Endothelial cell of umbilical vein (primary cell): ENCODE data around the gene NELL2. TPM values are rescaled to one million over a fixed set of nuclear protein-coding genes. Genes with fewer than 3 reads are reported as not detected.

ENCODE experiments used
- BruUV-seq: library from RNA; stranded (reverse); fragments of 400-500 nt; replicated peaks from 2 replicates; lab custom pipeline; 2021; lab: Mats Ljungman, UMichigan
- CTCF ChIA-PET: fragments of 300-600, 350-600 bp; sonication (Branson Sonifier 250); formaldehyde crosslinking; loops from one replicate; lab custom pipeline; 2021; ENCODE audit warnings: antibody characterized with exemption, inconsistent platforms; lab: Charles Lee
- POLR2A ChIA-PET: fragments of 300-600, 350-600 bp; sonication (Branson Sonifier 250); formaldehyde crosslinking; loops from one replicate; lab custom pipeline; 2021; ENCODE audit warnings: antibody characterized with exemption, inconsistent platforms; lab: Charles Lee
- DNase-seq: peaks from one replicate; pipeline ENCODE4 v3.0.0-alpha.2; 2011; ENCODE audit warnings: low read depth, low spot score
- FAIRE-seq: peaks from 2 replicates; lab custom pipeline; 2011; peaks lifted over from hg19 to GRCh38; lab: Jason Lieb, UNC
- H2AFZ ChIP-seq: 2 replicates; pipeline ENCODE4 v1.6.0; 2012; ENCODE audit warnings: low read depth, low read length, control low read depth, inconsistent platforms
- H3K27ac ChIP-seq: 2 replicates; pipeline ENCODE4 v1.5.1; 2011; ENCODE audit warnings: low read depth, mild to moderate bottlenecking, control low read depth, low read length, moderate library complexity; ENCODE audit not compliant: insufficient read depth
- H3K27me3 ChIP-seq, 2 experiments: 2 replicates each; pipeline versions ENCODE4 v1.6.0 to v1.6.1; 2011; ENCODE audit warnings: low read length in 2 of 2, mixed read lengths in 1 of 2; ENCODE audit not compliant: control insufficient read depth in 2 of 2, insufficient read depth in 2 of 2
- H3K36me3 ChIP-seq, 2 experiments: 2 replicates in 1 of 2; 3 replicates in 1 of 2; pipeline ENCODE4 v1.5.1; 2011; ENCODE audit warnings: low read length in 2 of 2, mild to moderate bottlenecking in 1 of 2, moderate library complexity in 1 of 2; ENCODE audit not compliant: control insufficient read depth in 2 of 2, insufficient read depth in 2 of 2; ENCODE audit errors: extremely low read depth in 1 of 2
- H3K4me1 ChIP-seq: 3 replicates; pipeline ENCODE4 v1.5.1; 2011; ENCODE audit warnings: mild to moderate bottlenecking, low read length; ENCODE audit not compliant: control insufficient read depth, insufficient read depth; ENCODE audit errors: extremely low read depth
- H3K4me2 ChIP-seq: 2 replicates; pipeline ENCODE4 v1.6.1; 2011; ENCODE audit warnings: low read length, control low read depth, mixed read lengths; ENCODE audit not compliant: insufficient read depth
- H3K4me3 ChIP-seq, 3 experiments: fragments of 200-600 bp in 1 of 3; sonication (generic), shearing (Covaris generic) in 1 of 3; replicated peaks in 1 of 3; 2 replicates each; pipeline ENCODE4 v1.5.1; 2011 to 2016; ENCODE audit warnings: control low read depth in 3 of 3, low read length in 3 of 3, mild to moderate bottlenecking in 2 of 3, inconsistent platforms in 1 of 3, low read depth in 1 of 3, moderate library complexity in 1 of 3; ENCODE audit not compliant: insufficient read depth in 1 of 3
- H3K79me2 ChIP-seq: 2 replicates; pipeline ENCODE4 v1.6.0; 2012; ENCODE audit warnings: low read length, inconsistent platforms; ENCODE audit not compliant: control insufficient read depth, insufficient read depth
- H3K9ac ChIP-seq: replicated peaks from 2 replicates; pipeline ENCODE3; 2011; ENCODE audit warnings: low read length, control low read depth; ENCODE audit not compliant: insufficient read depth; ENCODE audit errors: extremely low read depth
- H3K9me1 ChIP-seq: replicated peaks from 3 replicates; pipeline ENCODE4 v1.6.0; 2011; ENCODE audit warnings: mild to moderate bottlenecking, low read length; ENCODE audit not compliant: control insufficient read depth, insufficient read depth; ENCODE audit errors: extremely low read depth
- H3K9me3 ChIP-seq: replicated peaks from 2 replicates; pipeline ENCODE4 v1.5.1; 2012; ENCODE audit warnings: low read length, inconsistent platforms; ENCODE audit not compliant: control insufficient read depth, insufficient read depth
- H4K20me1 ChIP-seq: replicated peaks from 2 replicates; pipeline ENCODE3; 2011; ENCODE audit warnings: mild to moderate bottlenecking, low read length; ENCODE audit not compliant: control insufficient read depth, insufficient read depth; ENCODE audit errors: extremely low read depth
- EZH2 ChIP-seq: IDR thresholded peaks from 2 replicates; pipeline ENCODE4 v1.6.1; 2012; ENCODE audit warnings: borderline replicate concordance, low read depth, mild to moderate bottlenecking, moderate library complexity, low read length, inconsistent platforms; ENCODE audit not compliant: severe bottlenecking
- FOS ChIP-seq: IDR thresholded peaks from 2 replicates; pipeline ENCODE4 v1.6.1; 2011; ENCODE audit warnings: mild to moderate bottlenecking, low read length, moderate library complexity, borderline replicate concordance; ENCODE audit not compliant: insufficient read depth
- GATA2 ChIP-seq: IDR thresholded peaks from 2 replicates; pipeline ENCODE4 v1.7.0; 2011; ENCODE audit warnings: low read depth, mild to moderate bottlenecking, moderate library complexity, mixed read lengths, low read length; ENCODE audit not compliant: insufficient read length, insufficient read depth
- JUN ChIP-seq: IDR thresholded peaks from 2 replicates; pipeline ENCODE4 v1.6.1; 2011; ENCODE audit warnings: borderline replicate concordance, low read depth; ENCODE audit not compliant: insufficient read length, insufficient read depth
- MAX ChIP-seq: IDR thresholded peaks from 2 replicates; pipeline ENCODE4 v1.6.1; 2011; ENCODE audit not compliant: insufficient read depth, insufficient read length
- MYC ChIP-seq: IDR thresholded peaks from one replicate; pipeline ENCODE4 v1.6.1; 2011; ENCODE audit warnings: mild to moderate bottlenecking, low read depth, low read length
- POLR2A ChIP-seq: IDR thresholded peaks from 2 replicates; pipeline ENCODE4 v1.6.1; 2012; ENCODE audit warnings: low read depth, mild to moderate bottlenecking, control low read depth, low read length
- POLR2AphosphoS5 ChIP-seq: IDR thresholded peaks from 2 replicates; pipeline ENCODE4 v1.6.1; 2012; ENCODE audit warnings: low read depth, mild to moderate bottlenecking, control low read depth, low read length, moderate library complexity; ENCODE audit not compliant: insufficient read depth
- dilution Hi-C: fragments of 300-500 bp; cut with MboI; formaldehyde crosslinking; loops from one replicate; pipeline ENCODE4 v1.15.0; 2019; ENCODE audit warnings: low sequenced_read_pairs; ENCODE audit not compliant: extremely low pct_ligation_motif_present
- intact Hi-C: fragments of 100-400 bp; cut with micrococcal nuclease; formaldehyde crosslinking; loops from one replicate; pipeline ENCODE4 v1.10.0; 2022
- polyA plus RNA-seq, 4 experiments: library from polyadenylated mRNA; depleted of rRNA in 3 of 4; stranded (reverse) in 3 of 4; unstranded in 1 of 4; fragments of >200 nt; gene quantifications; 2 replicates each; pipeline versions ENCODE4 v1.2.1 to v1.2.3, GENCODE V29; 2011 to 2012; ENCODE audit warnings: missing spikeins in 1 of 4
- total RNA-seq: library from RNA; stranded (reverse); gene quantifications from 2 replicates; pipeline ENCODE4 v1.2.3, GENCODE V29; 2021
- TF ChIP-seq, protein P1 (sequence below), 2 donors: IDR thresholded peaks; 1 replicate in 1 of 2; 2 replicates in 1 of 2; pipeline ENCODE4 v1.5.1; 2011; ENCODE audit warnings: low read length in 2 of 2, mild to moderate bottlenecking in 2 of 2, moderate library complexity in 2 of 2, control low read depth in 1 of 2, inconsistent platforms in 1 of 2, low read depth in 1 of 2; ENCODE audit not compliant: insufficient read depth in 1 of 2; ENCODE audit errors: extremely low read depth in 1 of 2

The NELL2 gene
- total and polyA plus RNA-seq, 2 donors (not counting 3 experiments of a cell fraction or from before 2014, with no cell fraction given): 0.11 to 0.49 TPM

DNA sequence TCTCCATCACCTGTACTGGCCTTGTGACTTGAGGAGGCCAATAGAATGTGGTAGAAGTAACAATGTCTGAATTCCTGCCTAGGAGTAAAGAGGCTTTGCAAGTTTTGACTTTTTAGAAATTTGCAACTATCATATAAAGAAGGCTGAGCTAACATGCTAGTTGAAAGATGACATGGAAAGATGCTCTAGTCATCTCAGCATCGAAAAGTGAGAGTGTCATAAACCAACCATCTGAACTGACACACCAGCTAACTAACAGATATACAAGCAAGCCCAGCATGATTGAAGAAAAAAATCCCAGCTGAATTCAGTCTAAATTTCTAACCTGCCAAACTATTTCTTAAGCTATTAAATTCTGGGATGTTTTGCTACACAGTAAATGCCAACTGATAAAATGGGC is 116.8 kb downstream of the NELL2 start:
- Histone ChIP-seq H3K4me1 (no peaks in the 10 kb centered on the region), H3K27ac (no peak overlapping the region), H3K79me2 (no peaks in the 10 kb centered on the region), H3K36me3 (no peaks in the 10 kb centered on the region), H3K9me3 (no peaks in the 10 kb centered on the region), H3K4me2 (no peak overlapping the region), H4K20me1 (no peaks in the 10 kb centered on the region), H3K9me1 (no peaks in the 10 kb centered on the region), H3K9ac (no peak overlapping the region), H3K4me3 (no peak overlapping the region), H3K27me3 (peaks cover 0 to 2% of the 10 kb centered on the region in 2 experiments), H2AFZ (no peak overlapping the region)
- DNase-seq: no peak
- ChIA-PET POLR2A (no interaction called here), CTCF (interaction anchor here (1.5 kb wide), 1 partner anchor 16 kb away, joined by 3 read pairs; no protein-coding TSS in a partner anchor)
- no TSS peak for BruUV-seq
- TF ChIP-seq POLR2AphosphoS5 (no peak), MYC (no peak), POLR2A (no peak), EZH2 (no peak), JUN (no peak), MAX (no peak), FOS (no peak), GATA2 (no peak)
- TF ChIP-seq, protein P1, sequence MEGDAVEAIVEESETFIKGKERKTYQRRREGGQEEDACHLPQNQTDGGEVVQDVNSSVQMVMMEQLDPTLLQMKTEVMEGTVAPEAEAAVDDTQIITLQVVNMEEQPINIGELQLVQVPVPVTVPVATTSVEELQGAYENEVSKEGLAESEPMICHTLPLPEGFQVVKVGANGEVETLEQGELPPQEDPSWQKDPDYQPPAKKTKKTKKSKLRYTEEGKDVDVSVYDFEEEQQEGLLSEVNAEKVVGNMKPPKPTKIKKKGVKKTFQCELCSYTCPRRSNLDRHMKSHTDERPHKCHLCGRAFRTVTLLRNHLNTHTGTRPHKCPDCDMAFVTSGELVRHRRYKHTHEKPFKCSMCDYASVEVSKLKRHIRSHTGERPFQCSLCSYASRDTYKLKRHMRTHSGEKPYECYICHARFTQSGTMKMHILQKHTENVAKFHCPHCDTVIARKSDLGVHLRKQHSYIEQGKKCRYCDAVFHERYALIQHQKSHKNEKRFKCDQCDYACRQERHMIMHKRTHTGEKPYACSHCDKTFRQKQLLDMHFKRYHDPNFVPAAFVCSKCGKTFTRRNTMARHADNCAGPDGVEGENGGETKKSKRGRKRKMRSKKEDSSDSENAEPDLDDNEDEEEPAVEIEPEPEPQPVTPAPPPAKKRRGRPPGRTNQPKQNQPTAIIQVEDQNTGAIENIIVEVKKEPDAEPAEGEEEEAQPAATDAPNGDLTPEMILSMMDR (IDR thresholded peaks at IDR 0.05; ENCODE audit: extremely low read depth in 1 of 2, insufficient read depth in 1 of 2, low read depth in 1 of 2, low read length in 2 of 2): no peak
- no peak for FAIRE-seq
- dilution Hi-C loops: no loop called here
- intact Hi-C loops: no loop called here
